Upper lobe of right lung (tissue), 1 donor: ENCODE data around the gene PGBD5. TPM values are rescaled to one million over a fixed set of nuclear protein-coding genes. Genes with fewer than 3 reads are reported as not detected.
"Not testable (repeated sequence)": the region's sequence is repeated elsewhere in the genome, so short reads cannot be mapped to it uniquely, and the experiment has no call there.

ENCODE experiments used
- ATAC-seq: fragments of 200-7000 bp; cut with Tn5 transposase; one replicate; pipeline ENCODE4 v1.9.1; 2020; ENCODE audit warnings: mild to moderate bottlenecking, moderate library complexity
- DNase-seq: peaks from one replicate; pipeline ENCODE4 v3.0.0-alpha.2; 2020
- H3K27ac ChIP-seq: fragments of 200-600 bp; one replicate; pipeline ENCODE4 v1.8.0; 2022
- H3K27me3 ChIP-seq: fragments of 200-600 bp; one replicate; pipeline ENCODE4 v1.8.0; 2022; ENCODE audit warnings: mild to moderate bottlenecking
- H3K36me3 ChIP-seq: fragments of 200-600 bp; one replicate; pipeline ENCODE4 v1.8.0; 2022
- H3K4me1 ChIP-seq: fragments of 200-600 bp; one replicate; pipeline ENCODE4 v1.8.0; 2022
- H3K4me3 ChIP-seq: fragments of 200-600 bp; one replicate; pipeline ENCODE4 v1.8.0; 2022; ENCODE audit warnings: mild to moderate bottlenecking
- H3K9me3 ChIP-seq: fragments of 200-600 bp; one replicate; pipeline ENCODE4 v1.8.0; 2022
- intact Hi-C: fragments of 100-400 bp; cut with DNase I; formaldehyde crosslinking; loops from one replicate; pipeline ENCODE4 v1.11.0; 2022
- long read RNA-seq: library from polyadenylated mRNA; unstranded; transcript quantifications from one replicate; pipeline ENCODE4 v2.0.0, GENCODE V29; 2021
- total RNA-seq: library from RNA; stranded (reverse); fragmentation: NEBNext Ultra II Directional; extraction: Animal tissue kit (Norgen Biotek cat#: 25700); gene quantifications from one replicate; pipeline ENCODE4 v1.2.1, GENCODE V29; 2021
- TF ChIP-seq, protein P1 (sequence below): fragments of 200-600 bp; IDR thresholded peaks from one replicate; pipeline ENCODE4 v1.8.0; 2022; ENCODE audit warnings: antibody characterized with exemption
- donor health status: DM: no; HTN: yes; CAD: no; lungs with severe emphysema.

PGBD5 gene, protein sequence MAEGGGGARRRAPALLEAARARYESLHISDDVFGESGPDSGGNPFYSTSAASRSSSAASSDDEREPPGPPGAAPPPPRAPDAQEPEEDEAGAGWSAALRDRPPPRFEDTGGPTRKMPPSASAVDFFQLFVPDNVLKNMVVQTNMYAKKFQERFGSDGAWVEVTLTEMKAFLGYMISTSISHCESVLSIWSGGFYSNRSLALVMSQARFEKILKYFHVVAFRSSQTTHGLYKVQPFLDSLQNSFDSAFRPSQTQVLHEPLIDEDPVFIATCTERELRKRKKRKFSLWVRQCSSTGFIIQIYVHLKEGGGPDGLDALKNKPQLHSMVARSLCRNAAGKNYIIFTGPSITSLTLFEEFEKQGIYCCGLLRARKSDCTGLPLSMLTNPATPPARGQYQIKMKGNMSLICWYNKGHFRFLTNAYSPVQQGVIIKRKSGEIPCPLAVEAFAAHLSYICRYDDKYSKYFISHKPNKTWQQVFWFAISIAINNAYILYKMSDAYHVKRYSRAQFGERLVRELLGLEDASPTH
- total RNA-seq: 5.1 TPM
- long read RNA-seq, full-length matches to known transcripts: 12 of 16 reads
- long read RNA-seq, partial matches to known transcripts: 2 of 16 reads
- long read RNA-seq, other reads (novel, unspliced or antisense): 2 of 16 reads

DNA sequence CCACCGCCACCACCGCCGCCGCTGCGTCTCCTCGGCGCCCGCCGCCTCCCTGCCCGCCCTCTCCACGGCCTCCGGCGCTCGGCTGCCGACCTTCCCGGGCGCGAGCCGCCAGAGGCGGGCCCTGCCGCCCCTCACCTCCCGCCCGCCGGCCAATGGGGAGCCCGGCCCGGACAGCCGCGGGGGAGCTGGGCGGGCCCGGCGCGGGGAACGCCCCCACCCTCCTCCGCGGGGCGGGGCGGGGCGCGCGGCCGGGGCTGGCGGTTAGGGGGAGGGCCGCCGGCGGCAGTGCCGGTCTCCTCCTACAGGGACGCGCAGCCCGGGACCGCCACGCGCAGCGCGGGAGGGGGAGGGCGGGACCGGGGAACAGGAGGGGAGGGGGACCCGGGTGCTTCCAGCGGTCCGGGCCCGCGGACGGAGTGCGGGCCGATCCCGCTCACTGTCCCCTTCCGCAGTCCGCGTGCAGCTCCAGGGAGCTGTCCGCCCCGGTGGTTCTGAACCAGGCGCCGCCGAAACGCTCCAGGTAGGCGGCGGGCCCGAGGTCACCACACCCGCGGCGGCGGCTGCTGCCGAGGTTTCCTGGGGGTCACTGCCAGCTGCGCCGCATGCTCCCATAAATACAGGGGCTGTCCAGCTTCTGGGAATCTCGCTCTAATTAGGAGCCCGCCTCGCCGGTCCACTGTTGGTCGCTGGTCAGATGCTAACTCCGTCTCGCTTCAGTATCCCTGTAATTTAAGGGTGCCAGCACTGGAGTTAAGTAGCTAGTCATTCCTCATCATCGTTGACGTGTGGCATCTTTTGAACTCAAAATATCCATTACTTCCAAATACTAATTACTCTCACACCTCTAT lies at the start of gene PGBD5:
PGBD5 (minus strand) TSS at position 87 of the 848 bp plus-strand sequence. CDS start 404 bp downstream, outside the sequence.
- ATAC-seq (peak; percentile 96), DNase-seq (peak; percentile 88)
- H3K27me3 ChIP-seq: peaks cover 30% of the 10 kb centered on the region
- peak within 1 kb of the TSS; percentile 47 for H3K4me3 ChIP-seq
- intact Hi-C loops: no loop called here
- no peak within 1 kb of the TSS for H3K27ac ChIP-seq
- H3K36me3 ChIP-seq: no peaks in the 10 kb centered on the region
- H3K9me3 ChIP-seq: no peaks in the 10 kb centered on the region
- TF ChIP-seq, protein P1, sequence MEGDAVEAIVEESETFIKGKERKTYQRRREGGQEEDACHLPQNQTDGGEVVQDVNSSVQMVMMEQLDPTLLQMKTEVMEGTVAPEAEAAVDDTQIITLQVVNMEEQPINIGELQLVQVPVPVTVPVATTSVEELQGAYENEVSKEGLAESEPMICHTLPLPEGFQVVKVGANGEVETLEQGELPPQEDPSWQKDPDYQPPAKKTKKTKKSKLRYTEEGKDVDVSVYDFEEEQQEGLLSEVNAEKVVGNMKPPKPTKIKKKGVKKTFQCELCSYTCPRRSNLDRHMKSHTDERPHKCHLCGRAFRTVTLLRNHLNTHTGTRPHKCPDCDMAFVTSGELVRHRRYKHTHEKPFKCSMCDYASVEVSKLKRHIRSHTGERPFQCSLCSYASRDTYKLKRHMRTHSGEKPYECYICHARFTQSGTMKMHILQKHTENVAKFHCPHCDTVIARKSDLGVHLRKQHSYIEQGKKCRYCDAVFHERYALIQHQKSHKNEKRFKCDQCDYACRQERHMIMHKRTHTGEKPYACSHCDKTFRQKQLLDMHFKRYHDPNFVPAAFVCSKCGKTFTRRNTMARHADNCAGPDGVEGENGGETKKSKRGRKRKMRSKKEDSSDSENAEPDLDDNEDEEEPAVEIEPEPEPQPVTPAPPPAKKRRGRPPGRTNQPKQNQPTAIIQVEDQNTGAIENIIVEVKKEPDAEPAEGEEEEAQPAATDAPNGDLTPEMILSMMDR: no peak
- H3K4me1 ChIP-seq: peaks cover 6% of the 10 kb centered on the region

DNA sequence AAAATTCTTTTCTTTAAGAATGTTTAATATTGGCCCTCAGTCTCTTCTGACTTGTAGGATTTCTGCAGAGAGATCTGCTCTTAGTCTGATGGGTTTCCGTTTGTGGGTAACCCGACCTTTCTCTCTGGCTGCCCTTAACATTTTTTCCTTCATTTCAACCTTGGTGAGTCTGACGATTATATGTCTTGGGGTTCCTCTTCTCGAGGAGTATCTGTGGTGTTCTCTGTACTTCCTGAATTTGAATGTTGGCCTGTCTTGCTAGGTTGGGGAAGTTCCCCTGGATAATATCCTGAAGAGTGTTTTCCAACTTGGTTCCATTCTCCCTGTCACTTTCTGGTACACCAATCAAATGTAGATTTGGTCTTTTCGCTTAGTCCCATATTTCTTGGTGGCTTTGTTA lies 48.8 kb upstream of the PGBD5 start:
- DNase-seq, H3K4me1 ChIP-seq, ATAC-seq, H3K4me3 ChIP-seq, H3K27ac ChIP-seq, H3K27me3 ChIP-seq, H3K9me3 ChIP-seq, H3K36me3 ChIP-seq, intact Hi-C loops: not testable (repeated sequence)

DNA sequence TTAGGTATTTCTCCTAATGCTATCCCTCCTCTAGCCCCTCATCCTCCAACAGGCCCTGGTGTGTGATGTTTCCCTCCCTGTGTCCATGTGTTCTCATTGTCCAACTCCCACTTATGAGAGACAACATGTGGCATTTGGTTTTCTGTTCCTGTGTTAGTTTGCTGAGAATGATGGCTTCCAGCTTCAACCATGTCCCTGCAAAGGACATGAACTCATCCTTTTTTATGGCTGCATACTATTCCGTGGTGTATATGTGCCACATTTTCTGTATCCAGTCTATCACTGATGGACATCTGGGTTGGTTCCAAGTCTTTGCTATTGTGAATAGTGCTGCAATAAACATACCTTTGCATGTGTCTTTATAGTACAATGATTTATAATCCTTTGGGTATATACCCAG lies 44.6 kb upstream of the PGBD5 start:
- ATAC-seq, H3K27me3 ChIP-seq, H3K4me3 ChIP-seq, H3K4me1 ChIP-seq, H3K9me3 ChIP-seq, DNase-seq, H3K36me3 ChIP-seq, intact Hi-C loops, H3K27ac ChIP-seq: not testable (repeated sequence)

DNA sequence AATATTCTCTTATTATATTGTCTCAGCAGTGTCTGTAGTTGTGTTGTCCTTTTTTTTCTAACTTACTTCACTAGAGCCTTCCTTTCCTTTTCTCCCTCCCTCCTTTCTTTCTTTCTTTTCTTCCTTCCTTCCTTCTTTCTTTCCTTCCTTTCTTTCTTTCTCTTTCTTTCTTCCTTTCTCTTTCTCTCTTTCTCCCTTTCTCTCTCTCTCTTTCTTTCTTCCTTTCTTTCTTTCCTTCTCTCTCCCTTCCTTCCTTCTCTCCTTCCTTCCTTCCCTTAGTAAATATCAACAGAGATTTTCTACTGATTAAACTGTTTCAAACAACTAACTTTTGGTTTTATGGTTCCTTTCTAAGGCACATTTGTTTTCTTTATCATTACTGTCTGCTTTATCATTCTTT lies 43.1 kb upstream of the PGBD5 start:
- intact Hi-C loops: no loop called here
- Histone ChIP-seq H3K4me1 (no peaks in the 10 kb centered on the region), H3K27ac (no peak overlapping the region), H3K27me3 (no peaks in the 10 kb centered on the region), H3K4me3 (no peak overlapping the region), H3K9me3 (no peaks in the 10 kb centered on the region), H3K36me3 (no peaks in the 10 kb centered on the region)
- DNase-seq (no peak), ATAC-seq (no peak)
- TF ChIP-seq, protein P1: no peak

DNA sequence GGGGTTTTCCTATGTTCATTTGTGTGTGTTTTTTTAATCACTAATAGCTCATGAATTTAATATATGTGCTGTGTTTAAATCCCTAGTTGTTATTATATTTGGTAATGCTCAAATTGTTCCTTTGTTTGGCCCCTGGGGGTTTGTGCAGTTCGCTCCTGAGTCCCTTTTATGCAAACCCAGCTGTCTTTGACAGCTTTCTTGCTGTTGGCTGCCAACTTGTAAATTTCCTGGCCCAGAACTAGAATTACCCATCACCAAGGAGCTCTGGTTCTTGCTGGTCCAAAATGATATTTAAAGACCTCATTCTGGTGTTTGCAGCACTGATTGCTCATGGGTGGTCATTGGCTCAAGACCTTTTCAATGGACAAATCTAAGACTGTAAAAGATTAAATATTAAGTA lies 39.6 kb upstream of the PGBD5 start:
- intact Hi-C loops: no loop called here
- TF ChIP-seq, protein P1: no peak
- no peak for DNase-seq

DNA sequence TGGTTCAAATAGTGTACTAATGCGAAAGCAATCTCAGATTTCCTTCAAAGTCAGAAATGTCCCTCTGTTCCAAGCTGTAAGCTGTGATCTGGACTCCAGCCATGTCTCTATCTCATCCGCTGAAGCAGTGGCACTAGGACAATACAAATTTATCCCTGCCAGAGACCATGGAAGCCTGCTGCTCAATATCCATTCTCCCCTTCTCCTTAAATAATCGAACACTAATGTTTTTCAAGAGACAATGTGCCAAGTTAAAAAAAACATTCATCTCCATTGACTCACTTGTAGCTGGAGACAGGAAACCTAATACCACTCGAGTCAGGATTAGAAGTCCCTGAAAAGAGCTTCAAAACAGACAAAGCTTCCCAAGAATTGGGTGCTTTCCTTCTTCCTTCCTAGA lies 38.5 kb upstream of the PGBD5 start:
- no peaks in the 10 kb centered on the region for H3K36me3 ChIP-seq

More for the DNA sequence above, 39.6 kb upstream of the PGBD5 start:
- no peaks in the 10 kb centered on the region for H3K4me1 ChIP-seq
- no peak overlapping the region for H3K27ac ChIP-seq
- no peaks in the 10 kb centered on the region for H3K36me3 ChIP-seq
- no peak overlapping the region for H3K4me3 ChIP-seq
- no peaks in the 10 kb centered on the region for H3K27me3 ChIP-seq
- ATAC-seq: no peak
- H3K9me3 ChIP-seq: no peaks in the 10 kb centered on the region

More for the DNA sequence above, 38.5 kb upstream of the PGBD5 start:
- Histone ChIP-seq H3K4me3 (no peak overlapping the region), H3K9me3 (no peaks in the 10 kb centered on the region), H3K27ac (no peak overlapping the region), H3K27me3 (no peaks in the 10 kb centered on the region), H3K4me1 (no peaks in the 10 kb centered on the region)
- ATAC-seq (no peak), DNase-seq (no peak)
- intact Hi-C loops: no loop called here
- TF ChIP-seq, protein P1: no peak
